ENCODE measurements around the gene GFRA4. TPM values are rescaled to one million over a fixed set of nuclear protein-coding genes. Genes with fewer than 3 reads are reported as not detected.

Gene GFRA4
- total and polyA plus RNA-seq, 9 donors: 0.22 TPM; not detected in 8

GRCh38 chr20:3681931-3682781 is 19.0 kb upstream of the GFRA4 start, which contains the start of gene ADAM33:
TSS of gene ADAM33 (minus strand) at chr20:3682010. CDS start at chr20:3682004, 6 bp downstream.
- Histone ChIP-seq H3K27me3 (no peaks in the 10 kb centered on the region), H3K36me3 (no peaks in the 10 kb centered on the region), H3K27ac (peak within 1 kb of the TSS; percentile 63 to 76), H3K4me1 (ENCODE audit: insufficient read depth) (peaks cover 19% of the 10 kb centered on the region), H3K4me3 (peak within 1 kb of the TSS; percentile 62), H3K9me3 (no peaks in the 10 kb centered on the region)
- WGBS, 3 donors: 2 to 8% (median 4%) methylated on average over 40 to 65 of the region's 65 CpGs
- TF ChIP-seq CTCF (IDR thresholded peaks at IDR 0.05) (no peak), POLR2A (IDR thresholded peaks at IDR 0.05) (no peak), EP300 (IDR thresholded peaks at IDR 0.05) (no peak)
- peak; percentile 62 to 81 (median 68) for DNase-seq
- intact Hi-C loops (cut with DNase I): loop anchor here in 1 of 4 donors (10.0 kb wide), 1 partner anchor 83 kb away; the partner anchor contains the start of gene ADISSP

- H3K4me1 ChIP-seq (ENCODE audit: insufficient read depth): peaks cover 17% of the 10 kb centered on the region
- TF ChIP-seq POLR2A (IDR thresholded peaks at IDR 0.05) (no peak), CTCF (IDR thresholded peaks at IDR 0.05) (no peak), EP300 (IDR thresholded peaks at IDR 0.05) (no peak)
- intact Hi-C loops (cut with DNase I): loop anchor here in 1 of 4 donors (10.0 kb wide), 1 partner anchor 83 kb away; the partner anchor contains the start of gene ADISSP
- WGBS, 3 donors: 7 to 12% (median 9%) methylated on average over 22 to 32 of the region's 32 CpGs
- no peaks in the 10 kb centered on the region for H3K36me3 ChIP-seq
- DNase-seq: peak in 1 of 5 donors; percentile 26
- H3K4me3 ChIP-seq: peak overlapping the region; percentile 62
- no peaks in the 10 kb centered on the region for H3K27me3 ChIP-seq
- H3K27ac ChIP-seq: peak overlapping the region; percentile 63 to 76
- no peaks in the 10 kb centered on the region for H3K9me3 ChIP-seq
Measured at GRCh38 chr20:3681352-3681930, 18.2 kb upstream of the GFRA4 start.

- Histone ChIP-seq H3K36me3 (no peaks in the 10 kb centered on the region), H3K9me3 (no peaks in the 10 kb centered on the region), H3K27ac (peak overlapping the region; percentile 63 to 76), H3K4me1 (ENCODE audit: insufficient read depth) (peaks cover 16% of the 10 kb centered on the region), H3K27me3 (no peaks in the 10 kb centered on the region), H3K4me3 (peak overlapping the region; percentile 62)
- WGBS, 3 donors: 44 to 55% (median 54%) methylated on average over 14 to 15 of the region's 15 CpGs
- TF ChIP-seq EP300 (IDR thresholded peaks at IDR 0.05) (no peak), POLR2A (IDR thresholded peaks at IDR 0.05) (no peak), CTCF (IDR thresholded peaks at IDR 0.05) (no peak)
- DNase-seq: peak in 1 of 5 donors; percentile 54
- intact Hi-C loops (cut with DNase I): loop anchor here in 1 of 4 donors (10.0 kb wide), 1 partner anchor 84 kb away; the partner anchor contains the start of gene ADISSP
Measured at GRCh38 chr20:3680701-3681351, 17.6 kb upstream of the GFRA4 start.

Measured in ovary (tissue), 9 donors.